GM12878 (cell line): ENCODE data around the gene ARHGAP15. TPM values are rescaled to one million over a fixed set of nuclear protein-coding genes. Genes with fewer than 3 reads are reported as not detected.

Experiments
- ATAC-seq: fragments of 200-7000 bp; cut with Tn5 transposase; 3 replicates; pipeline ENCODE4 v1.9.1; 2020; ENCODE audit warnings: mild to moderate bottlenecking, moderate library complexity
- BruUV-seq: library from RNA; stranded (reverse); fragments of 400-500 nt; replicated peaks from 2 replicates; lab custom pipeline; 2021; lab: Mats Ljungman, UMichigan
- CTCF ChIA-PET: fragments of 300-600 bp; sonication (Branson Sonifier 250); formaldehyde crosslinking; extraction: SDS; loops from one replicate; lab custom pipeline; 2021; ENCODE audit warnings: inconsistent platforms; lab: Yijun Ruan, JAX
- POLR2A ChIA-PET: fragments of 350-600 bp; formaldehyde crosslinking; extraction: SDS; loops from one replicate; lab custom pipeline; 2021; ENCODE audit warnings: inconsistent platforms; lab: Charles Lee
- RAD21 ChIA-PET: fragments of 300-600 bp; sonication (Branson Sonifier 250); formaldehyde crosslinking; loops from one replicate; lab custom pipeline; 2023; ENCODE audit warnings: antibody characterized with exemption; ENCODE audit not compliant: unreplicated experiment; lab: Charles Lee
- SMC1A ChIA-PET: fragments of 300-600 bp; sonication (Branson Sonifier 250); formaldehyde crosslinking; loops from one replicate; lab custom pipeline; 2023; ENCODE audit not compliant: unreplicated experiment, uncharacterized antibody; lab: Charles Lee
- DNase-seq: peaks from one replicate; pipeline ENCODE4 v3.0.0-alpha.2; 2011; ENCODE audit warnings: low read depth, low spot score
- FAIRE-seq: peaks from 3 replicates; lab custom pipeline; 2011; peaks lifted over from hg19 to GRCh38; lab: Jason Lieb, UNC
- H2AFZ ChIP-seq: 2 replicates; pipeline ENCODE4 v1.6.0; 2011; ENCODE audit warnings: low read depth, low read length, control low read depth; ENCODE audit not compliant: control insufficient read depth
- H3K27ac ChIP-seq: 2 replicates; pipeline ENCODE4 v1.5.1; 2011; ENCODE audit warnings: control low read depth; ENCODE audit not compliant: control insufficient read depth, insufficient read depth
- H3K27me3 ChIP-seq, 2 experiments: replicated peaks in 1 of 2; 2 replicates each; pipeline versions ENCODE4 v1.6.0 to v1.6.1; 2011; ENCODE audit warnings: low read length in 1 of 2; ENCODE audit not compliant: control insufficient read depth in 2 of 2, insufficient read depth in 2 of 2
- H3K36me3 ChIP-seq, 2 experiments: 2 replicates each; pipeline ENCODE4 v1.5.1; 2011; ENCODE audit warnings: low read length in 1 of 2; ENCODE audit not compliant: control insufficient read depth in 2 of 2, insufficient read depth in 2 of 2
- H3K4me1 ChIP-seq: 2 replicates; pipeline ENCODE4 v1.6.1; 2011; ENCODE audit warnings: mild to moderate bottlenecking, low read length, moderate library complexity, mixed read lengths; ENCODE audit not compliant: control insufficient read depth, insufficient read depth
- H3K4me2 ChIP-seq: 2 replicates; pipeline ENCODE4 v1.6.0; 2011; ENCODE audit warnings: control low read depth; ENCODE audit not compliant: control insufficient read depth, insufficient read depth
- H3K4me3 ChIP-seq: fragments of 200-600 bp; sonication (generic); 2 replicates; pipeline ENCODE4 v1.5.1; 2016
- H3K79me2 ChIP-seq: 2 replicates; pipeline ENCODE4 v1.6.0; 2011; ENCODE audit warnings: low read length; ENCODE audit not compliant: control insufficient read depth, insufficient read depth
- H3K9ac ChIP-seq: 2 replicates; pipeline ENCODE4 v1.8.0; 2011; ENCODE audit warnings: low read length, control low read depth, mixed read lengths; ENCODE audit not compliant: control insufficient read depth, insufficient read depth
- H3K9me3 ChIP-seq: replicated peaks from 3 replicates; pipeline ENCODE4 v1.5.1; 2011; ENCODE audit warnings: mild to moderate bottlenecking, low read length; ENCODE audit not compliant: control insufficient read depth, insufficient read depth
- H4K20me1 ChIP-seq: 2 replicates; pipeline ENCODE4 v1.6.0; 2011; ENCODE audit not compliant: control insufficient read depth, insufficient read depth
- CEBPB ChIP-seq, 2 experiments: fragments of 150-350 bp in 1 of 2; IDR thresholded peaks; 2 replicates each; pipeline ENCODE4 v1.6.1; 2012 to 2014; ENCODE audit warnings: low read depth in 2 of 2, low read length in 2 of 2, borderline replicate concordance in 1 of 2, inconsistent platforms in 1 of 2
- GABPA ChIP-seq: IDR thresholded peaks from 2 replicates; pipeline ENCODE4 v1.6.1; 2014; ENCODE audit warnings: antibody characterized with exemption, low read depth, mild to moderate bottlenecking, inconsistent platforms
- HDGF ChIP-seq: fragments of 450-650 bp; IDR thresholded peaks from 2 replicates; pipeline ENCODE4 v1.6.1; 2016; ENCODE audit warnings: antibody characterized with exemption
- IKZF1 ChIP-seq: fragments of 450-650 bp; conservative IDR thresholded peaks from 2 replicates; pipeline ENCODE4 v1.6.1; 2017; ENCODE audit warnings: antibody characterized with exemption, mild to moderate bottlenecking
- IKZF2 ChIP-seq, 2 experiments: fragments of 450-650 bp; IDR thresholded peaks; 2 replicates each; pipeline ENCODE4 v1.6.1; 2017; ENCODE audit warnings: mild to moderate bottlenecking in 2 of 2, moderate library complexity in 2 of 2
- KAT2A ChIP-seq: conservative IDR thresholded peaks from 2 replicates; pipeline ENCODE4 v1.6.1; 2011; ENCODE audit warnings: low read depth, low read length; ENCODE audit not compliant: control insufficient read depth
- MEF2B ChIP-seq: fragments of 450-650 bp; IDR thresholded peaks from 2 replicates; pipeline ENCODE4 v1.6.1; 2018; ENCODE audit warnings: mild to moderate bottlenecking, moderate library complexity; ENCODE audit not compliant: partially characterized antibody, poor library complexity, severe bottlenecking
- RB1 ChIP-seq: fragments of 450-650 bp; formaldehyde crosslinking; IDR thresholded peaks from 2 replicates; pipeline ENCODE4 v1.6.1; 2017; ENCODE audit warnings: mild to moderate bottlenecking, borderline replicate concordance
- SMC3 ChIP-seq: IDR thresholded peaks from 2 replicates; pipeline ENCODE4 v1.6.1; 2011; ENCODE audit warnings: low read length, improper control_type of control experiment, borderline replicate concordance
- SREBF2 ChIP-seq: IDR thresholded peaks from 2 replicates; pipeline ENCODE4 v1.6.1; 2012; ENCODE audit warnings: mild to moderate bottlenecking, low read length
- SUPT20H ChIP-seq: IDR thresholded peaks from 2 replicates; pipeline ENCODE4 v1.6.1; 2011; ENCODE audit warnings: low read depth, mild to moderate bottlenecking, low read length, moderate library complexity, borderline replicate concordance; ENCODE audit not compliant: control insufficient read depth
- TCF7 ChIP-seq: IDR thresholded peaks from 2 replicates; pipeline ENCODE4 v1.6.1; 2014; ENCODE audit warnings: antibody characterized with exemption, borderline replicate concordance
- WGBS: methylation state at CpG from one replicate; pipeline ENCODE4 v1.1.6; 2016; ENCODE audit warnings: low lambda C conversion rate; ENCODE audit not compliant: insufficient replicate concordance, insufficient coverage; ENCODE audit errors: missing lambda C conversion rate; 5-methylcytosine and 5-hydroxymethylcytosine counted together
- in situ Hi-C: fragments of 300-500 bp; cut with MboI; formaldehyde crosslinking; loops from 9 replicates; pipeline ENCODE4 v1.14.3; 2018; ENCODE audit warnings: mixed read lengths
- intact Hi-C: fragments of 100-400 bp; cut with micrococcal nuclease; formaldehyde crosslinking; loops from one replicate; pipeline ENCODE4 v1.14.2; 2022; ENCODE audit not compliant: unreplicated experiment
- polyA plus RNA-seq, 11 experiments: library from polyadenylated mRNA; depleted of rRNA in 4 of 11; unstranded in 6 of 11; stranded (reverse) in 5 of 11; fragments of >200 nt; fragmentation: Nextera tagmentation in 4 of 11; fragmentation: Illumina TruSeq in 1 of 11; extraction: Ambion mirVana in 4 of 11; extraction: Trizol in 1 of 11; gene quantifications; 1 replicate in 1 of 11; 2 replicates in 10 of 11; pipeline versions ENCODE4 v1.2.1 to v1.2.3, GENCODE V29; 2011 to 2016; ENCODE audit warnings: inconsistent platforms in 2 of 11, missing spikeins in 2 of 11, low read depth in 1 of 11
- total RNA-seq, 4 experiments: library from RNA; depleted of rRNA in 3 of 4; stranded (reverse); fragments of >200 nt in 3 of 4; fragmentation: Illumina TruSeq in 1 of 4; extraction: Trizol in 1 of 4; gene quantifications; 2 replicates each; pipeline versions ENCODE4 v1.2.1 to v1.2.3, GENCODE V29; 2013 to 2021
- TF ChIP-seq, protein P1 (sequence below): fragments of 450-650 bp; conservative IDR thresholded peaks from 2 replicates; pipeline ENCODE4 v1.6.1; 2017; ENCODE audit warnings: mild to moderate bottlenecking, moderate library complexity
- TF ChIP-seq, protein P2 (sequence below): IDR thresholded peaks from 2 replicates; pipeline ENCODE4 v1.6.1; 2012; ENCODE audit warnings: low read depth, low read length, improper control_type of control experiment
- TF ChIP-seq, protein P3 (sequence below): IDR thresholded peaks from 2 replicates; pipeline ENCODE4 v1.6.1; 2012; ENCODE audit warnings: mild to moderate bottlenecking, low read depth, low read length

The ARHGAP15 gene
- total and polyA plus RNA-seq, 10 of the 15 experiments (the other 5 are each of a cell fraction or from before 2014, with no cell fraction given): 38.0 to 92.6 (median 66.7) TPM

DNA sequence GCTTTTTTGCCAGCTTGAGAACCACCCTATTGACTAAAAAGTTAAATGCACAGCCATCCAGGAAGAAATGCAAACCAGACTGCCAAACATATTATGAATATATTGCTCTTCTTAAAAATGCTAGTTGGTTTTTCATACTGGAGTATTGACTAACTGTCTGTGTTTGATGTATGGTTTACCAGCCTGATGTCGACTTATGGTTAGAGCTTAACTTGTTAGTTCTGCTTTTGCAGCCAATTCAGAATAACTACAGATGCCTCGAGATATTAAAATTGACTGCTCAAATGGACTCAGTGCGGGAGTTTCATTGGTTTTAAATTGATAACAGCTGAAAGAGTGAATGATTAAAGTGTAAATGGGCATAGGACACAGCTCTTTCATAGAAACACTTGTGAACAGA, 369.8 kb downstream of the ARHGAP15 start:
- SMC1A ChIA-PET: interaction anchor here (0.6 to 1.5 kb wide), 3 partner anchors 14 to 245 kb away, joined by 3 read pairs; no protein-coding TSS in a partner anchor
- RAD21 ChIA-PET: no interaction called here
- 75% methylated on average over 3 of the region's 3 CpGs for WGBS
- no peaks in the 10 kb centered on the region for H3K27me3 ChIP-seq
- DNase-seq (no peak), FAIRE-seq (no peak), ATAC-seq (no peak)
- H2AFZ ChIP-seq: no peak overlapping the region
- no TSS peak for BruUV-seq
- H3K9ac ChIP-seq: no peak overlapping the region
- in situ Hi-C loops: no loop called here
- POLR2A ChIA-PET: no interaction called here
- intact Hi-C loops: no loop called here
- H3K4me3 ChIP-seq: no peak overlapping the region
- CTCF ChIA-PET: no interaction called here
- no peaks in the 10 kb centered on the region for H4K20me1 ChIP-seq
- H3K9me3 ChIP-seq: no peaks in the 10 kb centered on the region
- H3K36me3 ChIP-seq: peaks cover 0 to 2% of the 10 kb centered on the region in 2 experiments; a peak in 1 of 4 replicates
- H3K4me1 ChIP-seq: no peaks in the 10 kb centered on the region; the same call in 1 of the 2 replicates
- no peaks in the 10 kb centered on the region for H3K79me2 ChIP-seq
- no peak overlapping the region for H3K27ac ChIP-seq
- no peak overlapping the region for H3K4me2 ChIP-seq
- TF ChIP-seq, protein P1, sequence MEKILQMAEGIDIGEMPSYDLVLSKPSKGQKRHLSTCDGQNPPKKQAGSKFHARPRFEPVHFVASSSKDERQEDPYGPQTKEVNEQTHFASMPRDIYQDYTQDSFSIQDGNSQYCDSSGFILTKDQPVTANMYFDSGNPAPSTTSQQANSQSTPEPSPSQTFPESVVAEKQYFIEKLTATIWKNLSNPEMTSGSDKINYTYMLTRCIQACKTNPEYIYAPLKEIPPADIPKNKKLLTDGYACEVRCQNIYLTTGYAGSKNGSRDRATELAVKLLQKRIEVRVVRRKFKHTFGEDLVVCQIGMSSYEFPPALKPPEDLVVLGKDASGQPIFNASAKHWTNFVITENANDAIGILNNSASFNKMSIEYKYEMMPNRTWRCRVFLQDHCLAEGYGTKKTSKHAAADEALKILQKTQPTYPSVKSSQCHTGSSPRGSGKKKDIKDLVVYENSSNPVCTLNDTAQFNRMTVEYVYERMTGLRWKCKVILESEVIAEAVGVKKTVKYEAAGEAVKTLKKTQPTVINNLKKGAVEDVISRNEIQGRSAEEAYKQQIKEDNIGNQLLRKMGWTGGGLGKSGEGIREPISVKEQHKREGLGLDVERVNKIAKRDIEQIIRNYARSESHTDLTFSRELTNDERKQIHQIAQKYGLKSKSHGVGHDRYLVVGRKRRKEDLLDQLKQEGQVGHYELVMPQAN: no peak
- TF ChIP-seq CEBPB (IDR thresholded peaks at IDR 0.05; ENCODE audit: borderline replicate concordance in 1 of 2, low read depth in 2 of 2, low read length in 2 of 2): no peak
- no peak for TF ChIP-seq IKZF2 (IDR thresholded peaks at IDR 0.05)
- no peak for TF ChIP-seq MEF2B
- TF ChIP-seq, protein P2, sequence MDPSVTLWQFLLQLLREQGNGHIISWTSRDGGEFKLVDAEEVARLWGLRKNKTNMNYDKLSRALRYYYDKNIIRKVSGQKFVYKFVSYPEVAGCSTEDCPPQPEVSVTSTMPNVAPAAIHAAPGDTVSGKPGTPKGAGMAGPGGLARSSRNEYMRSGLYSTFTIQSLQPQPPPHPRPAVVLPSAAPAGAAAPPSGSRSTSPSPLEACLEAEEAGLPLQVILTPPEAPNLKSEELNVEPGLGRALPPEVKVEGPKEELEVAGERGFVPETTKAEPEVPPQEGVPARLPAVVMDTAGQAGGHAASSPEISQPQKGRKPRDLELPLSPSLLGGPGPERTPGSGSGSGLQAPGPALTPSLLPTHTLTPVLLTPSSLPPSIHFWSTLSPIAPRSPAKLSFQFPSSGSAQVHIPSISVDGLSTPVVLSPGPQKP: no peak
- TF ChIP-seq SUPT20H: no peak
- no peak for TF ChIP-seq TCF7
- TF ChIP-seq SMC3: no peak
- no peak for TF ChIP-seq SREBF2
- TF ChIP-seq RB1: no peak
- no peak for TF ChIP-seq GABPA
- no peak for TF ChIP-seq KAT2A
- TF ChIP-seq HDGF: no peak
- TF ChIP-seq, protein P3, sequence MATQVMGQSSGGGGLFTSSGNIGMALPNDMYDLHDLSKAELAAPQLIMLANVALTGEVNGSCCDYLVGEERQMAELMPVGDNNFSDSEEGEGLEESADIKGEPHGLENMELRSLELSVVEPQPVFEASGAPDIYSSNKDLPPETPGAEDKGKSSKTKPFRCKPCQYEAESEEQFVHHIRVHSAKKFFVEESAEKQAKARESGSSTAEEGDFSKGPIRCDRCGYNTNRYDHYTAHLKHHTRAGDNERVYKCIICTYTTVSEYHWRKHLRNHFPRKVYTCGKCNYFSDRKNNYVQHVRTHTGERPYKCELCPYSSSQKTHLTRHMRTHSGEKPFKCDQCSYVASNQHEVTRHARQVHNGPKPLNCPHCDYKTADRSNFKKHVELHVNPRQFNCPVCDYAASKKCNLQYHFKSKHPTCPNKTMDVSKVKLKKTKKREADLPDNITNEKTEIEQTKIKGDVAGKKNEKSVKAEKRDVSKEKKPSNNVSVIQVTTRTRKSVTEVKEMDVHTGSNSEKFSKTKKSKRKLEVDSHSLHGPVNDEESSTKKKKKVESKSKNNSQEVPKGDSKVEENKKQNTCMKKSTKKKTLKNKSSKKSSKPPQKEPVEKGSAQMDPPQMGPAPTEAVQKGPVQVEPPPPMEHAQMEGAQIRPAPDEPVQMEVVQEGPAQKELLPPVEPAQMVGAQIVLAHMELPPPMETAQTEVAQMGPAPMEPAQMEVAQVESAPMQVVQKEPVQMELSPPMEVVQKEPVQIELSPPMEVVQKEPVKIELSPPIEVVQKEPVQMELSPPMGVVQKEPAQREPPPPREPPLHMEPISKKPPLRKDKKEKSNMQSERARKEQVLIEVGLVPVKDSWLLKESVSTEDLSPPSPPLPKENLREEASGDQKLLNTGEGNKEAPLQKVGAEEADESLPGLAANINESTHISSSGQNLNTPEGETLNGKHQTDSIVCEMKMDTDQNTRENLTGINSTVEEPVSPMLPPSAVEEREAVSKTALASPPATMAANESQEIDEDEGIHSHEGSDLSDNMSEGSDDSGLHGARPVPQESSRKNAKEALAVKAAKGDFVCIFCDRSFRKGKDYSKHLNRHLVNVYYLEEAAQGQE: no peak
- no peak for TF ChIP-seq IKZF1
